Endothelial cell of umbilical vein (primary cell): Measurements from ENCODE around the gene MBD3. TPM values are rescaled to one million over a fixed set of nuclear protein-coding genes. Genes with fewer than 3 reads are reported as not detected.

Experiments
- BruUV-seq: library from RNA; stranded (reverse); fragments of 400-500 nt; replicated peaks from 2 replicates; lab custom pipeline; 2021; lab: Mats Ljungman, UMichigan
- CTCF ChIA-PET: fragments of 300-600, 350-600 bp; sonication (Branson Sonifier 250); formaldehyde crosslinking; loops from one replicate; lab custom pipeline; 2021; ENCODE audit warnings: antibody characterized with exemption, inconsistent platforms; lab: Charles Lee
- POLR2A ChIA-PET: fragments of 300-600, 350-600 bp; sonication (Branson Sonifier 250); formaldehyde crosslinking; loops from one replicate; lab custom pipeline; 2021; ENCODE audit warnings: antibody characterized with exemption, inconsistent platforms; lab: Charles Lee
- DNase-seq: peaks from one replicate; pipeline ENCODE4 v3.0.0-alpha.2; 2011; ENCODE audit warnings: low read depth, low spot score
- FAIRE-seq: peaks from 2 replicates; lab custom pipeline; 2011; peaks lifted over from hg19 to GRCh38; lab: Jason Lieb, UNC
- H2AFZ ChIP-seq: 2 replicates; pipeline ENCODE4 v1.6.0; 2012; ENCODE audit warnings: low read depth, low read length, control low read depth, inconsistent platforms
- H3K27ac ChIP-seq: 2 replicates; pipeline ENCODE4 v1.5.1; 2011; ENCODE audit warnings: low read depth, mild to moderate bottlenecking, control low read depth, low read length, moderate library complexity; ENCODE audit not compliant: insufficient read depth
- H3K27me3 ChIP-seq, 2 experiments: 2 replicates each; pipeline versions ENCODE4 v1.6.0 to v1.6.1; 2011; ENCODE audit warnings: low read length in 2 of 2, mixed read lengths in 1 of 2; ENCODE audit not compliant: control insufficient read depth in 2 of 2, insufficient read depth in 2 of 2
- H3K36me3 ChIP-seq, 2 experiments: 2 replicates in 1 of 2; 3 replicates in 1 of 2; pipeline ENCODE4 v1.5.1; 2011; ENCODE audit warnings: low read length in 2 of 2, mild to moderate bottlenecking in 1 of 2, moderate library complexity in 1 of 2; ENCODE audit not compliant: control insufficient read depth in 2 of 2, insufficient read depth in 2 of 2; ENCODE audit errors: extremely low read depth in 1 of 2
- H3K4me1 ChIP-seq: 3 replicates; pipeline ENCODE4 v1.5.1; 2011; ENCODE audit warnings: mild to moderate bottlenecking, low read length; ENCODE audit not compliant: control insufficient read depth, insufficient read depth; ENCODE audit errors: extremely low read depth
- H3K4me2 ChIP-seq: 2 replicates; pipeline ENCODE4 v1.6.1; 2011; ENCODE audit warnings: low read length, control low read depth, mixed read lengths; ENCODE audit not compliant: insufficient read depth
- H3K4me3 ChIP-seq, 3 experiments: fragments of 200-600 bp in 1 of 3; sonication (generic), shearing (Covaris generic) in 1 of 3; replicated peaks in 1 of 3; 2 replicates each; pipeline ENCODE4 v1.5.1; 2011 to 2016; ENCODE audit warnings: control low read depth in 3 of 3, low read length in 3 of 3, mild to moderate bottlenecking in 2 of 3, inconsistent platforms in 1 of 3, low read depth in 1 of 3, moderate library complexity in 1 of 3; ENCODE audit not compliant: insufficient read depth in 1 of 3
- H3K79me2 ChIP-seq: 2 replicates; pipeline ENCODE4 v1.6.0; 2012; ENCODE audit warnings: low read length, inconsistent platforms; ENCODE audit not compliant: control insufficient read depth, insufficient read depth
- H3K9ac ChIP-seq: replicated peaks from 2 replicates; pipeline ENCODE3; 2011; ENCODE audit warnings: low read length, control low read depth; ENCODE audit not compliant: insufficient read depth; ENCODE audit errors: extremely low read depth
- H3K9me1 ChIP-seq: replicated peaks from 3 replicates; pipeline ENCODE4 v1.6.0; 2011; ENCODE audit warnings: mild to moderate bottlenecking, low read length; ENCODE audit not compliant: control insufficient read depth, insufficient read depth; ENCODE audit errors: extremely low read depth
- H3K9me3 ChIP-seq: replicated peaks from 2 replicates; pipeline ENCODE4 v1.5.1; 2012; ENCODE audit warnings: low read length, inconsistent platforms; ENCODE audit not compliant: control insufficient read depth, insufficient read depth
- H4K20me1 ChIP-seq: replicated peaks from 2 replicates; pipeline ENCODE3; 2011; ENCODE audit warnings: mild to moderate bottlenecking, low read length; ENCODE audit not compliant: control insufficient read depth, insufficient read depth; ENCODE audit errors: extremely low read depth
- GATA2 ChIP-seq: IDR thresholded peaks from 2 replicates; pipeline ENCODE4 v1.7.0; 2011; ENCODE audit warnings: low read depth, mild to moderate bottlenecking, moderate library complexity, mixed read lengths, low read length; ENCODE audit not compliant: insufficient read length, insufficient read depth
- JUN ChIP-seq: IDR thresholded peaks from 2 replicates; pipeline ENCODE4 v1.6.1; 2011; ENCODE audit warnings: borderline replicate concordance, low read depth; ENCODE audit not compliant: insufficient read length, insufficient read depth
- POLR2A ChIP-seq: IDR thresholded peaks from 2 replicates; pipeline ENCODE4 v1.6.1; 2012; ENCODE audit warnings: low read depth, mild to moderate bottlenecking, control low read depth, low read length
- dilution Hi-C: fragments of 300-500 bp; cut with MboI; formaldehyde crosslinking; loops from one replicate; pipeline ENCODE4 v1.15.0; 2019; ENCODE audit warnings: low sequenced_read_pairs; ENCODE audit not compliant: extremely low pct_ligation_motif_present
- intact Hi-C: fragments of 100-400 bp; cut with micrococcal nuclease; formaldehyde crosslinking; loops from one replicate; pipeline ENCODE4 v1.10.0; 2022
- polyA plus RNA-seq, 4 experiments: library from polyadenylated mRNA; depleted of rRNA in 3 of 4; stranded (reverse) in 3 of 4; unstranded in 1 of 4; fragments of >200 nt; gene quantifications; 2 replicates each; pipeline versions ENCODE4 v1.2.1 to v1.2.3, GENCODE V29; 2011 to 2012; ENCODE audit warnings: missing spikeins in 1 of 4
- total RNA-seq: library from RNA; stranded (reverse); gene quantifications from 2 replicates; pipeline ENCODE4 v1.2.3, GENCODE V29; 2021

MBD3 gene
- total and polyA plus RNA-seq, 2 donors (not counting 3 experiments of a cell fraction or from before 2014, with no cell fraction given), result 96.8 to 120 TPM

DNA sequence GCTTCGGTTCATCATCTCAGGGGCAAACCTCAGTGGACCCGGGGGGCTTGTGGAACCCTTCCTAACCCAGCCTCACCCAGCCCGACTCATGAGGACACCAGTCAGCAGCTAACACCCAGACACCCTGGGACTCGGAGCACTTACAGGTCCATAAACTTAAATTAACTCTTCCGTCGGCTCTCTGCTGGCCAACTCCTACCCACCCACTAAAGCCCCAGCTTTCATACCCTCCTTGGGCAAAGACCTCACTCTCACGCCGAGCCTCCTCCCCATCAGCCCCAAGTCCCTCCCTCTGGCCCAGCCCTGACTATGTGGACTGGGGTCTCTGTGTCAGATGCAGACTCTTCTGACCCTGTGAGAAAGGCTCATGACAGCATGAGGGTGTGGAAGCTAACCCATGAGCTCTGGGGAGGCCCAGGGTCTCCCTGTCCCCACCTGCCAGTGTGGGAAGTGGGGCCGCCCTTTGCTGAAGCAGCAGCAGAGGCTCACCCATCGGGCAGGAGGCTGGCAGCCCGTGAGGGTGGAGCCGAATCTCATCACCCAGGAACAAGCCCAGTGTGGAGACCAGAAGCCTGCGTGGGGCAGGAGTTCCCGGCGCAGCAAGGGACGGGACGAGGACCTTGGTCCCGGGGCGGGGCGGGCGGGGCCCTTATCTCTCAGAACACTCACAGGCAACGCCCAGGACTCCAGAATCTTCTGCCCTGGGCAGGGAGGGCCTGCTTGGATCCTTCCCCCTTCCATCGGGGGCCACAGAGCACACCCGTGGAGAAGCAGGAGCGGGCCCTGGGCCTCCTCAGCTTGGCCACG, 40.0 kb upstream of the MBD3 start:
- Histone ChIP-seq H3K9ac (no peak overlapping the region), H3K79me2 (peaks cover 18% of the 10 kb centered on the region), H3K4me1 (no peaks in the 10 kb centered on the region), H3K9me3 (no peaks in the 10 kb centered on the region), H3K27me3 (no peaks in the 10 kb centered on the region), H2AFZ (no peak overlapping the region), H4K20me1 (no peaks in the 10 kb centered on the region), H3K4me2 (no peak overlapping the region), H3K4me3 (no peak overlapping the region), H3K9me1 (no peaks in the 10 kb centered on the region), H3K36me3 (peaks cover 4 to 32% of the 10 kb centered on the region in 2 experiments), H3K27ac (no peak overlapping the region)
- ChIA-PET POLR2A (no interaction called here), CTCF (no interaction called here)
- TF ChIP-seq GATA2, result no peak
- no peak for TF ChIP-seq JUN
- FAIRE-seq (no peak), DNase-seq (no peak)
- dilution Hi-C loops, result no loop called here
- intact Hi-C loops, result no loop called here
- no TSS peak for BruUV-seq

DNA sequence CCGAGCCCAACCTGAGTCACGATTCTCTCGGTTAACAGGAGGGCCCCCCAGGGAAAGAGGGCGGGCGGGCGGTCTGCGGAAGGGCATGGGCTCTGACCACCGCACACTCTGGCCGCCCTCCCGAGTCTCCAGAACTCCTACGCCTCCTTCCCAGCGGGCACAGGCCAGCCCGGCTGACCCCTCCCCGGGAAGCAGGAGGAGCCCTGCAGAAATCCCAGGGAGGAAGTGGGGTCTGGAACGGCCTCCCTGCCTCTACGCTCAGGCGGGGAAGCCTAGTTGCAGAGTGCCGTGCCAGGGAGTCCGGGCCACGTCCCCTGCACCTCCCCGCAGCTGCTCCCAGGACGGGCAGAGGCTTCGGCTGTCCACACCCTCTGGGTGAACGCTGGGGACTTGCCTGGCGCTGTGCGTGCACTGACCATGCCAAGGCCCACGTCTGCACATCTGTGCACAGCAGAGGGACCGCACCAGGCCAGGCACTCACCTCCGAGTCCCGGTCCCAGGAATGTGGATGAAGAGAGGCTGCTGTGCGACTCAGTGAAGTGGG, 39.0 kb upstream of the MBD3 start:
- TF ChIP-seq POLR2A (no peak), JUN (no peak)
- Histone ChIP-seq H3K4me3 (no peak overlapping the region), H3K27ac (no peak overlapping the region), H3K79me2 (peaks cover 10% of the 10 kb centered on the region), H3K4me2 (no peak overlapping the region), H3K9me1 (no peaks in the 10 kb centered on the region), H3K9ac (no peak overlapping the region), H4K20me1 (no peaks in the 10 kb centered on the region), H3K4me1 (no peaks in the 10 kb centered on the region), H2AFZ (no peak overlapping the region), H3K36me3 (peaks cover 4 to 34% of the 10 kb centered on the region in 2 experiments), H3K9me3 (no peaks in the 10 kb centered on the region), H3K27me3 (no peaks in the 10 kb centered on the region)
- DNase-seq, result no peak
- FAIRE-seq, result no peak
- ChIA-PET CTCF (no interaction called here), POLR2A (interaction anchor here (0.6 kb wide), 1 partner anchor 61 kb away, joined by 7 read pairs; no protein-coding TSS in a partner anchor)
- no TSS peak for BruUV-seq
- intact Hi-C loops (no loop called here), dilution Hi-C loops (no loop called here)
